ENCODE measurements around the gene IRF9. TPM values are rescaled to one million over a fixed set of nuclear protein-coding genes. Genes with fewer than 3 reads are reported as not detected.
A peak's percentile ranks its signal among the peaks of the same experiment; 100 is the strongest.

Gene IRF9
- total and polyA plus RNA-seq, 2 of the 13 experiments (the other 11 are each of a cell fraction or from before 2014, with no cell fraction given): 14.9 to 49.7 TPM

DNA sequence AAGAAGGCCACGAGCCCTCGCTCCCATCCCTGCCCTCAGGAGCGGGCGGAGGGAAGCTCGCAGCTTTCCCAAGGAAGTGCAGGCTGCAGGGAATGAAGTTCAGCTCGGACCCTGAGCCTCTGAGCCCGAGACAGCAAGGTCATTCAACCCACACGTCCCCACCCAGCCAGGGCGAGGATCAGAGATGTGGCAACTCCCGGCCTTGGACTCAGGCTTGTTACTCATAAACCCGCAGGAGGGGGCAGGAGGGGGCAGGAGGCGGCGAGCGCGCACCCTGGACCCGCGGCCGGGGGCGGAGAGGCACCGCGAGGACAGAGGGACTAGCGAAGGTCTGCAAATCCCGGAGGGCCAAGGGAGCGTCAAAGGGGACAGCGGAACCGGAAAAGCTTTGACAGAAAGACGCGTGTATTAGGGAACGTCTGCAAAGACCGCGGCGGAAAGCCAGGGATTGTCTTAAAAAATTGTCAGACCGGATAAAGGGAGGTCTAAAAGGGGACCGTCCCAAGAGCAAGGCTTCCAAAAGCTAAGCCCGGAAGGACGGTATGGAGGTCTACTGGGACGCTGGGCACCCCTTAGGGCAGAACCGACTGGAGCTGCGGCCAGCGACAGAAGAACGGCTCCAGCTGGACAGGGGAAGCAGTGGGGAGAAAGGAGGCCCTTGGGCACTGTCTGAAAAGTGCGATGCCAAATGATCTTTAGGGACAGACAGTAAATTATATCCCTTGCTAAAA is 47.1 kb upstream of the IRF9 start (continued):
- TF ChIP-seq ZNF878 (CRISPR knock-in tag; IDR thresholded peaks at IDR 0.05) (no peak), CEBPG (CRISPR knock-in tag; IDR thresholded peaks at IDR 0.05) (peak; percentile 99), EHMT2 (IDR thresholded peaks at IDR 0.05; ENCODE audit: borderline replicate concordance, low read depth, low read length) (0 out of 2 replicates have a peak, but pooled peaks have one; percentile 22), SP5 (CRISPR knock-in tag; IDR thresholded peaks at IDR 0.05; ENCODE audit: borderline replicate concordance, low read depth) (peak; percentile 99), ZNF343 (CRISPR knock-in tag; IDR thresholded peaks at IDR 0.05) (peak; percentile 99), DMAP1 (CRISPR knock-in tag; IDR thresholded peaks at IDR 0.05) (peak; percentile 99), DNMT3B (CRISPR knock-in tag; conservative IDR thresholded peaks at IDR 0.05) (peak; percentile 95; the same call in 1 of the 2 replicates), HIVEP1 (CRISPR knock-in tag; IDR thresholded peaks at IDR 0.05) (peak; percentile 99), PTBP1 (IDR thresholded peaks at IDR 0.05; ENCODE audit: low read depth, low read length, poor library complexity, severe bottlenecking) (no peak), ZNF567 (CRISPR knock-in tag; IDR thresholded peaks at IDR 0.05; ENCODE audit: borderline replicate concordance) (peak; percentile 88; the same call in 1 of the 2 replicates), ZBTB7B (CRISPR knock-in tag; IDR thresholded peaks at IDR 0.05) (peak; percentile 99), SIN3B (IDR thresholded peaks at IDR 0.05; ENCODE audit: low read length) (peak; percentile 61; the same call in 1 of the 2 replicates), U2AF2 (IDR thresholded peaks at IDR 0.05; ENCODE audit: low read depth, low read length) (no peak; the same call in 1 of the 2 replicates), POLR2AphosphoS5 (IDR thresholded peaks at IDR 0.05; ENCODE audit: low read depth, low read length) (peak; percentile 94), ZNF451 (CRISPR knock-in tag; IDR thresholded peaks at IDR 0.05) (peak; percentile 99)
- TF ChIP-seq, protein P1, sequence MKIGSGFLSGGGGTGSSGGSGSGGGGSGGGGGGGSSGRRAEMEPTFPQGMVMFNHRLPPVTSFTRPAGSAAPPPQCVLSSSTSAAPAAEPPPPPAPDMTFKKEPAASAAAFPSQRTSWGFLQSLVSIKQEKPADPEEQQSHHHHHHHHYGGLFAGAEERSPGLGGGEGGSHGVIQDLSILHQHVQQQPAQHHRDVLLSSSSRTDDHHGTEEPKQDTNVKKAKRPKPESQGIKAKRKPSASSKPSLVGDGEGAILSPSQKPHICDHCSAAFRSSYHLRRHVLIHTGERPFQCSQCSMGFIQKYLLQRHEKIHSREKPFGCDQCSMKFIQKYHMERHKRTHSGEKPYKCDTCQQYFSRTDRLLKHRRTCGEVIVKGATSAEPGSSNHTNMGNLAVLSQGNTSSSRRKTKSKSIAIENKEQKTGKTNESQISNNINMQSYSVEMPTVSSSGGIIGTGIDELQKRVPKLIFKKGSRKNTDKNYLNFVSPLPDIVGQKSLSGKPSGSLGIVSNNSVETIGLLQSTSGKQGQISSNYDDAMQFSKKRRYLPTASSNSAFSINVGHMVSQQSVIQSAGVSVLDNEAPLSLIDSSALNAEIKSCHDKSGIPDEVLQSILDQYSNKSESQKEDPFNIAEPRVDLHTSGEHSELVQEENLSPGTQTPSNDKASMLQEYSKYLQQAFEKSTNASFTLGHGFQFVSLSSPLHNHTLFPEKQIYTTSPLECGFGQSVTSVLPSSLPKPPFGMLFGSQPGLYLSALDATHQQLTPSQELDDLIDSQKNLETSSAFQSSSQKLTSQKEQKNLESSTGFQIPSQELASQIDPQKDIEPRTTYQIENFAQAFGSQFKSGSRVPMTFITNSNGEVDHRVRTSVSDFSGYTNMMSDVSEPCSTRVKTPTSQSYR (CRISPR knock-in tag; IDR thresholded peaks at IDR 0.05; ENCODE audit: borderline replicate concordance): peak; percentile 94; the same call in 1 of the 2 replicates
- TF ChIP-seq, protein P2, sequence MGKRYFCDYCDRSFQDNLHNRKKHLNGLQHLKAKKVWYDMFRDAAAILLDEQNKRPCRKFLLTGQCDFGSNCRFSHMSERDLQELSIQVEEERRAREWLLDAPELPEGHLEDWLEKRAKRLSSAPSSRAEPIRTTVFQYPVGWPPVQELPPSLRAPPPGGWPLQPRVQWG (CRISPR knock-in tag; IDR thresholded peaks at IDR 0.05; ENCODE audit: borderline replicate concordance, low read depth): no peak
- TF ChIP-seq, protein P3, sequence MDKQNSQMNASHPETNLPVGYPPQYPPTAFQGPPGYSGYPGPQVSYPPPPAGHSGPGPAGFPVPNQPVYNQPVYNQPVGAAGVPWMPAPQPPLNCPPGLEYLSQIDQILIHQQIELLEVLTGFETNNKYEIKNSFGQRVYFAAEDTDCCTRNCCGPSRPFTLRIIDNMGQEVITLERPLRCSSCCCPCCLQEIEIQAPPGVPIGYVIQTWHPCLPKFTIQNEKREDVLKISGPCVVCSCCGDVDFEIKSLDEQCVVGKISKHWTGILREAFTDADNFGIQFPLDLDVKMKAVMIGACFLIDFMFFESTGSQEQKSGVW (CRISPR knock-in tag; IDR thresholded peaks at IDR 0.05; ENCODE audit: borderline replicate concordance): no peak

Data from HepG2 (cell line).